Measurements from ENCODE around the gene KCNQ2. TPM values are rescaled to one million over a fixed set of nuclear protein-coding genes. Genes with fewer than 3 reads are reported as not detected.

The KCNQ2 gene
- total RNA-seq, 1 experiment from 2014 or later = 86.5 TPM

- no peak for TF ChIP-seq REST (IDR thresholded peaks at IDR 0.05; ENCODE audit: low read depth)
- TF ChIP-seq CTCF (IDR thresholded peaks at IDR 0.05 in 2 of 3, conservative IDR thresholded peaks at IDR 0.05 in 1 of 3; ENCODE audit: borderline replicate concordance in 1 of 3, insufficient read depth in 1 of 3, low read depth in 2 of 3, low read length in 2 of 3) = no peak
- no peak for TF ChIP-seq SIN3A (IDR thresholded peaks at IDR 0.05; ENCODE audit: low read depth)
- no peak for TF ChIP-seq TCF7L2 (IDR thresholded peaks at IDR 0.05; ENCODE audit: borderline replicate concordance, extremely low read depth, insufficient read depth, insufficient read length)
Observed at GRCh38 chr20:63362436-63363009, 109.9 kb downstream of the KCNQ2 start (continued).

GRCh38 chr20:63361519-63362435 is 110.7 kb downstream of the KCNQ2 start:
- Histone ChIP-seq H4K20me1 (ENCODE audit: insufficient read depth) (no peaks in the 10 kb centered on the region), H3K4me1 (ENCODE audit: control insufficient read depth in 1 of 2, insufficient read depth in 2 of 2, low read length in 2 of 2) (no peaks in the 10 kb centered on the region), H3K36me3 (ENCODE audit: control insufficient read depth in 1 of 2, insufficient read depth in 2 of 2, low read length in 2 of 2) (no peaks in the 10 kb centered on the region), H3K9me3 (ENCODE audit: control insufficient read depth in 1 of 2, insufficient read depth in 1 of 2, low read depth in 1 of 2, low read length in 2 of 2) (no peaks in the 10 kb centered on the region), H3K9me2 (ENCODE audit: insufficient read depth) (no peaks in the 10 kb centered on the region), H2AFZ (ENCODE audit: low read depth, low read length, poor library complexity, severe bottlenecking) (no peak overlapping the region), H3K4me3 (replicated peaks in 1 of 2; ENCODE audit: low read depth in 1 of 2, low read length in 2 of 2) (no peak overlapping the region), H3K79me2 (ENCODE audit: insufficient read depth, low read length) (no peaks in the 10 kb centered on the region), H3K27ac (ENCODE audit: low read depth, low read length) (no peak overlapping the region), H3K9ac (ENCODE audit: low read length) (no peak overlapping the region), H3K4me2 (ENCODE audit: low read length) (no peak overlapping the region), H3K27me3 (ENCODE audit: insufficient read depth, low read length) (no peaks in the 10 kb centered on the region)
- POLR2A ChIA-PET = no interaction called here
- no peak for ATAC-seq
- RAD21 ChIA-PET (ENCODE audit: low non-redundant PET in 1 of 2, low total read pairs in 2 of 2, uncharacterized antibody in 2 of 2, unreplicated experiment in 2 of 2) = interaction anchor here in 1 of 2 experiments (0.6 kb wide), 1 partner anchor 50 kb away, joined by 3 read pairs; no protein-coding TSS in a partner anchor
- CTCF ChIA-PET = interaction anchor here (0.9 kb wide), 1 partner anchor 137 kb away, joined by 3 read pairs; no protein-coding TSS in a partner anchor
- intact Hi-C loops (cut with micrococcal nuclease) = no loop called here
- DNase-seq (ENCODE audit: low read depth, low spot score) = no peak
- BruUV-seq (replicated peaks) = no TSS peak
- TF ChIP-seq REST (IDR thresholded peaks at IDR 0.05; ENCODE audit: low read depth) = no peak
- TF ChIP-seq YY1 (IDR thresholded peaks at IDR 0.05; ENCODE audit: extremely low read depth, insufficient replicate concordance, low read depth, low read length) = no peak
- no peak for TF ChIP-seq SP1 (IDR thresholded peaks at IDR 0.05; ENCODE audit: low read depth)
- TF ChIP-seq POLR2AphosphoS5 (IDR thresholded peaks at IDR 0.05; ENCODE audit: low read depth, low read length) = no peak
- no peak for TF ChIP-seq ZBTB33 (IDR thresholded peaks at IDR 0.05; ENCODE audit: extremely low read depth, insufficient replicate concordance, low read length)

Data from HCT116 (cell line).